Hepatocyte (in vitro differentiated cells): ENCODE measurements around the gene SPATA20. TPM values are rescaled to one million over a fixed set of nuclear protein-coding genes. Genes with fewer than 3 reads are reported as not detected.

Source experiments
- DNase-seq: peaks from one replicate; pipeline ENCODE4 v3.0.0-alpha.2; 2016; ENCODE audit warnings: low spot score
- H2AFZ ChIP-seq: fragments of 200-600 bp; sonication (generic); 2 replicates; pipeline ENCODE4 v1.6.0; 2016; ENCODE audit warnings: antibody characterized with exemption, mild to moderate bottlenecking
- H3K27ac ChIP-seq: fragments of 200-600 bp; sonication (generic); 2 replicates; pipeline ENCODE4 v1.5.1; 2016; ENCODE audit warnings: mild to moderate bottlenecking
- H3K27me3 ChIP-seq: fragments of 200-600 bp; sonication (generic); 2 replicates; pipeline ENCODE4 v1.6.1; 2016
- H3K36me3 ChIP-seq: fragments of 200-600 bp; sonication (generic); replicated peaks from 2 replicates; pipeline ENCODE4 v1.5.1; 2016; ENCODE audit warnings: low read depth; ENCODE audit not compliant: insufficient read depth
- H3K4me1 ChIP-seq: fragments of 200-600 bp; sonication (generic); 2 replicates; pipeline ENCODE4 v1.5.1; 2016; ENCODE audit warnings: mild to moderate bottlenecking, moderate library complexity; ENCODE audit not compliant: insufficient read depth
- H3K4me2 ChIP-seq: fragments of 200-600 bp; sonication (generic); 2 replicates; pipeline ENCODE4 v1.6.0; 2016
- H3K4me3 ChIP-seq: fragments of 200-600 bp; sonication (generic); 2 replicates; pipeline ENCODE4 v1.5.1; 2016; ENCODE audit warnings: mild to moderate bottlenecking
- H3K79me2 ChIP-seq: fragments of 200-600 bp; sonication (generic); 2 replicates; pipeline ENCODE4 v1.6.0; 2017; ENCODE audit warnings: mild to moderate bottlenecking
- H3K9me2 ChIP-seq: fragments of 200-600 bp; sonication (generic); replicated peaks from 2 replicates; pipeline ENCODE4 v1.6.0; 2017; ENCODE audit warnings: mild to moderate bottlenecking; ENCODE audit not compliant: insufficient read depth
- H3K9me3 ChIP-seq: fragments of 200-600 bp; sonication (generic); 2 replicates; pipeline ENCODE4 v1.5.1; 2016; ENCODE audit warnings: low read depth, mild to moderate bottlenecking
- H4K20me1 ChIP-seq: fragments of 200-600 bp; sonication (generic); 2 replicates; pipeline ENCODE4 v1.6.0; 2016; ENCODE audit warnings: mild to moderate bottlenecking; ENCODE audit not compliant: insufficient read depth, poor library complexity, severe bottlenecking
- EZH2 ChIP-seq: fragments of 200-600 bp; sonication (generic); IDR thresholded peaks from 2 replicates; pipeline ENCODE4 v1.6.1; 2016; ENCODE audit warnings: antibody characterized with exemption, mild to moderate bottlenecking, borderline replicate concordance
- EZH2phosphoT487 ChIP-seq: fragments of 200-600 bp; sonication (generic); IDR thresholded peaks from one replicate; pipeline ENCODE4 v1.6.1; 2018; ENCODE audit warnings: antibody characterized with exemption, mild to moderate bottlenecking, low read depth, moderate library complexity; ENCODE audit not compliant: unreplicated experiment, severe bottlenecking
- WGBS: methylation state at CpG from one replicate; pipeline ENCODE4 v1.1.6; 2016; ENCODE audit warnings: low lambda C conversion rate; ENCODE audit errors: missing lambda C conversion rate; 5-methylcytosine and 5-hydroxymethylcytosine counted together
- polyA plus RNA-seq: library from polyadenylated mRNA; unstranded; fragments of >200 nt; fragmentation: Nextera tagmentation; extraction: Ambion mirVana; gene quantifications from 2 replicates; pipeline ENCODE4 v1.2.1, GENCODE V29; 2016
- total RNA-seq: library from RNA; depleted of rRNA; stranded (reverse); fragments of >200 nt; gene quantifications from 2 replicates; pipeline ENCODE4 v1.2.3, GENCODE V29; 2014
- TF ChIP-seq, protein P1 (sequence below): fragments of 200-600 bp; sonication (generic); IDR thresholded peaks from 2 replicates; pipeline ENCODE4 v1.5.1; 2016; ENCODE audit warnings: antibody characterized with exemption, mild to moderate bottlenecking; ENCODE audit not compliant: poor library complexity

Gene SPATA20
- total and polyA plus RNA-seq, 2 experiments from 2014 or later = 97.5 to 108 TPM

DNA sequence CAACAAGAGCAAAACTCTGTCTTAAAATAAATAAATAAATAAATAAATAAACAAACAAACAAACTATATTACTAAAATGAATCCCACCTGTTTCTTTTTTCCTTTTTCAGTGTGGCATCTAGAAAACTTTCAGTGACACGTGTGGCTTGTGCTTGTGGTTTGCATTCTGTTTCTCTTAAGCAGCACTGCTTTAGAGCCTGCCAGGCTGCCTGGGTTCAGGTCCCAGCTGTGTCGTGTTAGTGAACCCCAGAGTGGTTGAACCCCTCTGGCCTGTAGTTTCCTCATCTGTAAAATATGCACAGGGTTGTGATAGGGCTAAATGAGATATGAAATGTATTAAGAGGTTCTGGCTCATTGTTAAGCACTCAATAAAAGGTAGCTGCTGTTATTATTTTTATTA, 26.5 kb upstream of the SPATA20 start:
- Histone ChIP-seq H3K9me3 (no peaks in the 10 kb centered on the region), H3K4me2 (no peak overlapping the region), H3K4me1 (no peaks in the 10 kb centered on the region), H4K20me1 (no peaks in the 10 kb centered on the region), H3K79me2 (no peaks in the 10 kb centered on the region), H3K36me3 (no peaks in the 10 kb centered on the region), H3K9me2 (no peaks in the 10 kb centered on the region), H2AFZ (no peak overlapping the region), H3K27ac (no peak overlapping the region), H3K4me3 (no peak overlapping the region), H3K27me3 (no peaks in the 10 kb centered on the region)
- TF ChIP-seq, protein P1, sequence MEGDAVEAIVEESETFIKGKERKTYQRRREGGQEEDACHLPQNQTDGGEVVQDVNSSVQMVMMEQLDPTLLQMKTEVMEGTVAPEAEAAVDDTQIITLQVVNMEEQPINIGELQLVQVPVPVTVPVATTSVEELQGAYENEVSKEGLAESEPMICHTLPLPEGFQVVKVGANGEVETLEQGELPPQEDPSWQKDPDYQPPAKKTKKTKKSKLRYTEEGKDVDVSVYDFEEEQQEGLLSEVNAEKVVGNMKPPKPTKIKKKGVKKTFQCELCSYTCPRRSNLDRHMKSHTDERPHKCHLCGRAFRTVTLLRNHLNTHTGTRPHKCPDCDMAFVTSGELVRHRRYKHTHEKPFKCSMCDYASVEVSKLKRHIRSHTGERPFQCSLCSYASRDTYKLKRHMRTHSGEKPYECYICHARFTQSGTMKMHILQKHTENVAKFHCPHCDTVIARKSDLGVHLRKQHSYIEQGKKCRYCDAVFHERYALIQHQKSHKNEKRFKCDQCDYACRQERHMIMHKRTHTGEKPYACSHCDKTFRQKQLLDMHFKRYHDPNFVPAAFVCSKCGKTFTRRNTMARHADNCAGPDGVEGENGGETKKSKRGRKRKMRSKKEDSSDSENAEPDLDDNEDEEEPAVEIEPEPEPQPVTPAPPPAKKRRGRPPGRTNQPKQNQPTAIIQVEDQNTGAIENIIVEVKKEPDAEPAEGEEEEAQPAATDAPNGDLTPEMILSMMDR = no peak
- no peak for TF ChIP-seq EZH2phosphoT487
- TF ChIP-seq EZH2 = no peak
- 76% methylated on average over 2 of the region's 2 CpGs for WGBS
- no peak for DNase-seq

DNA sequence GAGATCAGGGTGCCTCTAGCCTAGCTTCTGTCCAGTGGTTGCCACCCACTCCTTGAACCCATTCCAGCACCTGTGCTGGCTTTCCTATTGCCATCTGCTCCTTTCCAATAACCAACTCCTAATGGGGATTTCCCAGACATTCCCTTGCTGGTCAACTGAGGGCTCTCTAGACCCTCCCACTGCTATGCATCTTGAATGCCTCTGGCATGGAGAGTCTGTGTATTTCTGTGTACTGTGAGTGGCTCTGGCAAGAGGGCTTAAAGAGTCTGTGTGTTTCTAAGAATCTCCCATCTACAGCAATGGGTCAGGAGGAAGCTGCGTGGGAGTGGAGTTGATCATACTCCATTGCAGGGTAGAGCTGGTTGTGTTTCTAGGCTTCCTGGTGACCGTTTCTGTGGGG, 25.5 kb upstream of the SPATA20 start:
- WGBS = 90% methylated on average over 2 of the region's 2 CpGs
- H3K27me3 ChIP-seq = no peaks in the 10 kb centered on the region
- no peaks in the 10 kb centered on the region for H3K79me2 ChIP-seq
- no peaks in the 10 kb centered on the region for H3K9me3 ChIP-seq
- H3K4me1 ChIP-seq = no peaks in the 10 kb centered on the region
- TF ChIP-seq, protein P1 = no peak
- TF ChIP-seq EZH2 (no peak), EZH2phosphoT487 (no peak)
- H4K20me1 ChIP-seq = no peaks in the 10 kb centered on the region
- no peaks in the 10 kb centered on the region for H3K9me2 ChIP-seq
- H3K4me2 ChIP-seq = no peak overlapping the region
- no peak overlapping the region for H3K4me3 ChIP-seq
- no peak overlapping the region for H2AFZ ChIP-seq
- no peak for DNase-seq
- H3K36me3 ChIP-seq = no peaks in the 10 kb centered on the region
- no peak overlapping the region for H3K27ac ChIP-seq

DNA sequence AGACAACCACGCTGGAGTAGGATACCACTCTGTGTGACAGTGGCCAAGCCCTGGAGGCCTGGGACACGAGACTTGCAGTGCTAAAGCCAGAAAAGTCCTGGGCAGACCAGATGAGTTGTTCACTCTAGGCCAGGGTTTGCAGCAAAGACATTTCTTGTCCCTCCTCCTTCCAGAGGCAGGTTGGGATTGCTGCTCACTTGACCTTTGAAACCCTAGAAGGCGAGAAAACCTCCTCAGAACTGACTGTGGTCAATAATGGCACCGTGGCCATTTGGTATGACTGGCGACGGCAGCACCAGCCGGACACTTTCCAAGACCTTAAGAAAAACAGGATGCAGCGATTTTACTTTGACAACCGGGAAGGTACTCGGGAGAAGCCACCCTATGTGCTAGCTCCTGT, 24.2 kb upstream of the SPATA20 start:
- TF ChIP-seq EZH2phosphoT487 (no peak), EZH2 (no peak)
- TF ChIP-seq, protein P1 = no peak
- Histone ChIP-seq H3K4me2 (no peak overlapping the region), H3K9me2 (no peaks in the 10 kb centered on the region), H2AFZ (no peak overlapping the region), H3K79me2 (no peaks in the 10 kb centered on the region), H3K4me3 (no peak overlapping the region), H3K27me3 (no peaks in the 10 kb centered on the region), H3K36me3 (no peaks in the 10 kb centered on the region), H3K4me1 (no peaks in the 10 kb centered on the region), H4K20me1 (no peaks in the 10 kb centered on the region), H3K9me3 (no peaks in the 10 kb centered on the region), H3K27ac (no peak overlapping the region)
- no peak for DNase-seq
- 84% methylated on average over 10 of the region's 10 CpGs for WGBS

DNA sequence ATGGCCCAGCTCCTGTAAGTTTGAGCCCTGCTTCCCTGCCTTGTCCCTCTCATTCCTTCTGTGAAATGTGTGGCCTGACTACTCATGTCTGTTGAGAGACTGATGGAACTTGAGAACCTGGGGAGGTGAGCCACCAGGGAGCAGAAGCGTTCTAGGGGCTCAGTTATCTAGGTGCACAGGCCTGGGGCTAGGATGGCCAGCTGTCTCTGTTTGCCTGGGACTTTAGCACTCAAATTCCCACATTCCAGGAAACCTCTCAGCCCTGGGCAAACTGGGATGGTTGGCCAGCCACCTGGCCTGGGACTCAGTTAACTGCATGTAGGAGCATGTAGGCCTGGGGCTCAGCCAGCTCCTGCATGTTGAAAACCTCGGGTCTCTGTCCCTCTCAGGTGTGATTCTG, 23.8 kb upstream of the SPATA20 start:
- Histone ChIP-seq H2AFZ (no peak overlapping the region), H3K4me2 (no peak overlapping the region)
- 75% methylated on average over 2 of the region's 2 CpGs for WGBS

More for the DNA sequence above, 23.8 kb upstream of the SPATA20 start:
- DNase-seq = no peak
- Histone ChIP-seq H3K27ac (no peak overlapping the region), H3K79me2 (no peaks in the 10 kb centered on the region), H3K9me2 (no peaks in the 10 kb centered on the region), H3K4me1 (no peaks in the 10 kb centered on the region), H4K20me1 (no peaks in the 10 kb centered on the region), H3K36me3 (no peaks in the 10 kb centered on the region), H3K9me3 (no peaks in the 10 kb centered on the region), H3K27me3 (no peaks in the 10 kb centered on the region), H3K4me3 (no peak overlapping the region)
- TF ChIP-seq, protein P1 = no peak
- no peak for TF ChIP-seq EZH2phosphoT487
- TF ChIP-seq EZH2 = no peak
